HG03439 (cell line): ENCODE measurements around the gene SEC16B.

Experiments
- ATAC-seq: cut with Tn5 transposase; IDR thresholded peaks from one replicate; pipeline ENCODE4 v1.9.1; 2021; ENCODE audit warnings: mild to moderate bottlenecking, moderate library complexity; ENCODE audit not compliant: unreplicated experiment

SEC16B gene

DNA sequence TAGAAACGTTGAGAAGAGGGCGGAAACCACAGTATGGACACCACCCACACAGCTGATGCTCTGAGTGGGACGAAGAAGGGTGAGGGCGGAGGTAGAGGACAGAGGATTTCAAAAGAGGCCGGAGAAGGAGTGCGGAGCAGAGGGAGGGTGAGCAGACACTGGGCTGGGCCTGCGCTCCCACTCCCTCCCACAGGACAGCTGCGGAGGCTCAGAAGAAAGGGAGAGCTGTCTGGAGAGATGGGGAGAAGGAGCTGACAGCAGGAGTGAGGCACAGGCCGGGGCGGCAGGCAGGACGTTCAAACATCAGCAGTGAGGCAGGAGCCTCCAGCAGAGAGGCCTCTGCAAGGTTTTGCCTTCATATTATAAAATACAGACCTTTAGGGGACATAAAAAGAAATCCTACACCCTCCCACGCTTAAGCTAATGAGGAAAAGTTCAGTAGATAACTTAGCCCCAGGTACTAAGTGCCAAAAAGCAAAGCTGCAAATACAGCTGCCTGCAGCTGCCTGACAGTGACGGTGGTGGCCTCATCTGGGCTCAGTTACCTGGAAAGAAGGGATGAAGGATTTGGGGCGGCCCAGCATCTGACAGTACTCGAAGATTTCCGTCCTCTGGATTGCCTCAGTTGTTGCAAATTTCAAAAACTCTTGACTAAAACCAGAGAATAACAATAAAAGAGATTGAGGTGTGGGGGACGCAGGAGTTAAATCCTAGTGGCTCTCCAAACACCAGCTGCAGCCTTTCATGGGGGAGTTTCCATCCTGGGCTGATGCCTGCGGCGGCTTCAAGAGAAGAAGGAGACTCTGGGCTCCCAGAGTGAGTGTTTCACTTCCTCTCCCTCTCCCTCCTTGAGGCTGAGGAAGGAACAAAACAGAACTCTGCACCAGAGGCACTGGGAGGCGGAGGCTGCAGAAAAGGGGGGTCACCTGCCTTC, 25.6 kb downstream of the SEC16B start:
- ATAC-seq = no peak

DNA sequence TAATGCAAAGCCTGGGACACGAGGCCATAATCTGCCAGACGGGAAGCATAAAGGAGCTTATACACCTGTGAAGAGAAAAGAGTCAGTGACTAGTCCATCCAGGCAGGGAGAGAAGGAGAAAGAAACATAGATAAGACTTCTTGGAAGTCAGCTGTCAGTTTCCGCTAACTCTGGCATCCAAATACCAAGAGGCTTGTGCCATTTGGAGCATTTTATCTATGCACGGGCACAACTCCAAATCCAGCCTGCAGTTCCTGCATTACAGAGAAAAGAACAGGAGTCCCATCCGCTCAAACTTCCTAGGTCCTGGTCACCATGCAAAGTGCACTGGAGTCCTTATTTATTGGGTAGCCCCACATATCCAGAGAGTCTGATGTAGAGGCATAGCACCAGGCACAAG, 27.9 kb downstream of the SEC16B start:
- no peak for ATAC-seq

DNA sequence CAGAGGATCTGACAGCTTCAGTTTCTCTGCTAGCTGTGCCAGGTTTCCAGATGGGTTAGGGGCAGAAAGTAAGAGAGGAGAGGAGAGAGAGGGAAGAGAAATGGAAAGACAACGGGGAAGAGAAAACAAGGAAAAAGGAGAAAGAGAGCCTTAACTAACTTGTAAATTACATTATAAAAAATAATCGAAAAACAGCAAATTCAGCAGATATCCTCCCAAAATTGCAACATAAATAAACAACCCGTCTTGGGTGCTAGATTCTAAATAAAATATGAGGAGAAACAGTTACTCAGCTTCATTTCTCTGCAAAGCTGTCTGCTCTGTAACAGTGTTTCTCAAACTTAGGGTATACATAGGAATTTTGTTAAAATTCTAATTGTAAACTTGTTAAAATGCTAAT, 29.2 kb downstream of the SEC16B start:
- ATAC-seq = no peak

GRCh38 chr1:177937931-177938330, 31.9 kb downstream of the SEC16B start:
- ATAC-seq = no peak

DNA sequence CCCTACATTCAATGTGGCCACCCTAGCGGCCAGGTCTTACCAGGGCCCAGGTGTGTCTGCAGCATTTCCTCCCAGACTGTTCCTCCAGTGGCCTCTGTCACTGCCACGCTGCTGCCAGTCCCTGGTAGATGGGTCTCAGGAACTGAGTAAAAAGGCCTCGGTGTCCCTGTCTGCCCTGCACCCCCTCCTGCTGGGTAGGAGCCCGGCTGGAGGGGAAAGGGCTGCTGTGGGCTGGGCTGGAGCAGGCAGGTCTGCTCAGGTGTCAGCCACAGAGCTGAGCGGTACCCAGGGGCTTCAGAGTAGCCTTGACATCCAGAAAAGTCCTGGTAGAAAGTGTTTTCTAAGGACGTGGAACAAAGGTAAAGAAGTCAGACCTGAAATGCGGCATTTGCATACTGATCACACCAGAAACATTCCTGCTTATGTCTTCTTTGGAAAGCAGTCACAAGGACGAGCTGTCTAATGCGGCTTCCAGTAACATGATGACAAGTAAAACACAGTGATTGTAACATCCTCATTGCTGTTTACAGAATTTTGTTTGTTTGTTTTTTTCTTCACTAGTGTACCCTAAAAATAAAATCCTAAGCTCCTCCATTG, 32.6 kb downstream of the SEC16B start:
- ATAC-seq = no peak

DNA sequence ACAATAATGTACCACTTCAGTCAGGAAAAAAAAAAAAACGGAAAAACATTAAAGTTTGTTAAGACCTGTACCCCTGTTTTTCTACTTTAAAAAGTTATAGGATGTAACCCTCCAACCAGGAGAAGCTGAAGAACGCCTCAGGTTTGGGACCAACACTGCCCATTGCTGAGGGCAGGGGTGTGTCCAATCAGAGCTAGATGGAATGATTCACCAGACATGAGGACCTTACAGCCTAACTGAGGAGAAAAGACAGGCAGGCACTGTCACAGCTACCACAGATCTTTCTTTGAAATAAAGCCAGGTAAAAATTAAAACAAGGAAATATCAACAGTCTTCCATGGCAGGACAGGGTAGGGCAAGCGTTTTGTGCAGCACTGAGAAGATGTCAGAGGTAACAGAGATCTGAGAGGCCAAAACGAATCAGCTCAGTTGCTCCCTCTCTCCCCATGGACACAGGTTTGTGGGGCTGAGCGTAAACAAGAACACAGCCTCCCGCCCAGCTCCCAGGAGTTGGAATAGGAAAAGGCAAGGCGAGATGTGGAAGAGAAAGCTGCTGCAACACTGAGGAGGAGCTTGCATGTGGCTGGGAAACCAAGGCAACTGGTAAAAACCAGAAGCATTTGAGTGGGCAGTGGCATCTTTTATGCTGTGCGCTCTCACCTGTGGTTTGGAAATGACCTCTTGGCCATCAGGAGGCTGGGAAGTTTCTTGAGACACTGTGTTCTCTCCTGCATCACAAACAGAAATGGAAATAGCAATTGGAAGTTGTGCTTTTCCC, 34.0 kb downstream of the SEC16B start:
- no peak for ATAC-seq

DNA sequence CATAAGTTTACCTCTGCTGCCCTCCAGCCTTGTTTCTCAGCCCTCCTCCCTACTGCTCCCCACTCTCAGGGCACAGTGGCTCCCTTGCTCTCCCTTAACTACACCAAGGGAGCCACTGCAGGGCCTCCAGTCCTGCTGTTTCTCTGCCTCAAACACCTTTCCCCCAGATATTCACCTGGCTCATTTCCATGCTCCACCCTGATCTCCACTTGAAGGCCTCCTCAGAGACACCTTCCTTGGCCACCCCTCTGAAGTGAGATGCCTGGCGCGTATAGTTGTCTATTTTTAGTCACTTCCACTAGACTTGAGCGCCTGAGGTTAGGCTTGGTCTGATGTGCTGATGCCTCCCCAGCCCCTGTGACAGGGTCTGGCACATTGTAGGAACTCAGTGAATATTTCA, 34.9 kb downstream of the SEC16B start:
- ATAC-seq = no peak

- no peak for ATAC-seq
These were observed 35.4 kb downstream of the SEC16B start for GRCh38 chr1:177934461-177934860.

DNA sequence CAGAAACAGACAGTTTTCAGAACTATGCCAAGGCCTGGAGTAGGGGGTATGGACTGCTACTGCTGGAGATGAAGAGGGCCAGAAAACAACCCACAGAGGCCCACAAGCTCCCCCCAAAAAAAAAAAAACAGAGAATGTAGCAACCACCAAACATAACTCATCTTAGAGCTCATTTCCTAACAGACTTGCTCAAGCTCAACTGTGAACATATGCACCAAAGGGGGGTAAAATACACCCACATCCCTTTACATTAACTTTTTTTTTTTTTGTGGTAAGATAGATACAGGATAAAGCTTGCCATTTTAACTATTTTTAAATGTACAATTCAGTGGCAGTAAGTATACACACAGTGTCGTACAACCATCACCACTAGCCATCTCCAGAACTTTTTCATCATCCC, 36.0 kb downstream of the SEC16B start:
- no peak for ATAC-seq

DNA sequence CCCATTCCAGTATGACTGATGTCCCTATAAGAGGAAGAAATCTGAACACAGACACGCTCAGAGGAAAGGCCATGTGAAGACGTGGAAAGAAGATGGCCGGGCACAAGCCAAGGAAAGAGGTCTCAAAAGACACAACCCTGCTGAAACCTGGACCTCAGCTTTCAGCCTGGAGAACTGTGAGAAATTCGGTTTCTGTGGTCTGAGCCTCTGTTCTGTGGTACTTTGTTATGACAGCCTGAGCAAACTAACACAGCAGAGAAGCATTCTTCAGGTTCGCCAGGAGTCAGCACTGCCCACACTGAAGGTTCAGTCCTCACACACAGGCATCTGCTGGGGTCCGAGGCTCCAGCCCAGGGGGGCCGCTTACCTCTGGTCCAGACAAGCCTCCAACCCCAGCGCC, 37.7 kb downstream of the SEC16B start:
- no peak for ATAC-seq

- ATAC-seq = no peak
These were observed 40.9 kb downstream of the SEC16B start for GRCh38 chr1:177928952-177929351.

- no peak for ATAC-seq
These were observed 41.7 kb downstream of the SEC16B start for GRCh38 chr1:177928194-177928593.

DNA sequence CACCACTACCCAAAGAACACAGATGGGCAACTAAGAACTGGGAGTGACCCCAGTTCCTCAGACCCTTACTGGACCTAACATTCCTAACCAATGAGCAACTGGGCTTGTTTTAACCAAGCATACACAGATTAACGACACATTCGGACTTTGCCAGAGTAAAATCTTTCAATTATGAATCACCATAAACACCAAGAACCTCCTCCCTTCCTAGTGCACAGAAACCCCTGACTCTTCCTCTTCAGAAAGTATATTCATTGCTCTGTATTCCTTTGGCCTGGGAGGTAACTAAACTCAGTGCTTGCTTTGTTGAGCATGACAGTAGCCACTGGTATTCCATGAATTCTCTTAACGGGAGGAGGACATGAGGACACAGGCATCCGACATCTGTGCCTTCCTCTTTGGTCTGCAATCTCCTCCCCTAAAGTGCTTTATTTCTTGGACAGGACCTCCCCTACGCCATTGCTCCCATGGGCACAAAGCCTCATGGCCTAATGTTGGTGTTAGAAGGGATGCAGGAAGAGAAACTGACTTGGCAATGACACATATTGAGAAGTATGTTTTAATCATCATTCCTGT, 42.7 kb downstream of the SEC16B start:
- no peak for ATAC-seq

DNA sequence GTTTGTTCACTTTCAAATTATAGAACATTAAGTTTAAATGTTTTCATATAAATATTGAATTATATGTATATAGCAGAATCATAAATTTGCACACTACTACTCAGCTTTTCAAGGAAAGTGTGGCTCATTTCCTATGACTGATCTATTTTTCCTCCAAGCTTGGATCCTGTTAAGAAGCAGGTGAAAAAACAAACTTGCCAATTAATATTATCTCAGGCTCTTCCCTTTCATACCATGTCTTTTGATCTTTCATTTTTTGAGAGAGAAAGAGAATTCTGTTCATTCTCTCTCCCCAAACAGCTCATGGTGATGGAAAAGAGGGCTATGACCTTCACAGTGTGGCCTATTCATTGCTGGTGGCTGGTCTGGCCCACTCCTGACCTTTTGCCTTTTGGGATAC, 43.7 kb downstream of the SEC16B start:
- ATAC-seq = no peak

DNA sequence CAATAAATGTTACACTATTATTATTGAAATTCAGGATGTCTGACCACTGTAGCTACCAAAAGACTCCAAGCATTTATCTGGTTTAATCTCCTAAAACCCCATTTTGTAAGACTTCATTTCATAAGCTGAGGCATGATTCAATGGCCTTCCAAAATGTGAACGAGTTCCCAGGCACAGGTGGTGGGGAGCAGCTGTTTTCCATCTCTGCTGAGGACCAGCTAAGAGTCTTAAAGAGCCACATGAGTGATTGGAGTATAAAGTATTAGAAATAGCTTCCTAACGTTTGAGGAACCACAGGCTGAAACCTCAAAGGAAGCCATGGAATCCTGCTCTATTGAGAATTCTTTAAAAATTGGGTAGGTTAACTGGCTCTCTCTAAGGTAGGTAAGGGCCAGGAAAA, 44.9 kb downstream of the SEC16B start:
- ATAC-seq = no peak

- no peak for ATAC-seq
These were observed 46.4 kb downstream of the SEC16B start for GRCh38 chr1:177923441-177923840.

DNA sequence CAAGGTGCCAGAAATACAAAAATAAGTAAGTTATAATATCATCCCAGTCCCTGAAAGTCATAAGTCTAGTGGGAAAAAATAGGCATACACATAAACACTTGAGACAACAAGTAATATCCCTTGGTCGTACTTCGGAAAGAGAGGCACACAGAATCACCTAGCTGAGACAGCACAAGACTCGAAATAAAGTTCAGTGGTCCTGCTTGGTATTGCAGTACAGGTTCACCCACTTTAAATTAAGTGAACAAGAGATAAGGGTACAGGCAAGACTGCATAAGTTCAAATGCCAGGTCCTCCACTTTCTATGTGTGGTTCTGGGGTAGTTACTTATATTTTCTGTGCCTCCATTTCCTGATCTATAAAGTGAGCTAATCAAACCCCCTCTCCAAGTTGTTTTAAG, 47.6 kb downstream of the SEC16B start:
- no peak for ATAC-seq

- no peak for ATAC-seq
These were observed 48.3 kb downstream of the SEC16B start for GRCh38 chr1:177921590-177921989.

GRCh38 chr1:177920091-177920490, 49.8 kb downstream of the SEC16B start:
- no peak for ATAC-seq

- ATAC-seq = no peak
These were observed 54.2 kb downstream of the SEC16B start for GRCh38 chr1:177915641-177916040.

- ATAC-seq = no peak
These were observed 55.3 kb downstream of the SEC16B start for GRCh38 chr1:177914603-177915002.
